AML-193 (cell line): ENCODE results near the gene CDCP1.
"Not testable (repeated sequence)": the region's sequence is repeated elsewhere in the genome, so short reads cannot be mapped to it uniquely, and the experiment has no call there.

Experiments used
- DNase-seq, 2 experiments: peaks; one replicate each; lab custom pipeline; 2025; lab: John Stamatoyannopoulos, UW

Gene CDCP1

GRCh38 chr3:45055411-45056143 is 90.6 kb downstream of the CDCP1 start:
- peak; percentile 39 to 53 for DNase-seq

- peak; percentile 65 to 76 for DNase-seq
These were observed 91.2 kb downstream of the CDCP1 start for GRCh38 chr3:45055032-45055410.

- peak; percentile 72 to 73 for DNase-seq
These were observed 91.9 kb downstream of the CDCP1 start for GRCh38 chr3:45054196-45054857.

- DNase-seq = not testable (repeated sequence)
These were observed 92.4 kb downstream of the CDCP1 start for GRCh38 chr3:45053805-45054195.

- DNase-seq = no peak
These were observed 94.5 kb downstream of the CDCP1 start for GRCh38 chr3:45051685-45052084.

- no peak for DNase-seq
These were observed 96.4 kb downstream of the CDCP1 start for GRCh38 chr3:45049807-45050206.

- DNase-seq = no peak
These were observed 97.9 kb downstream of the CDCP1 start for GRCh38 chr3:45048244-45048643.

- peak; percentile 35 to 48 for DNase-seq
These were observed 102.4 kb downstream of the CDCP1 start for GRCh38 chr3:45043728-45044299.

- no peak for DNase-seq
These were observed 104.0 kb downstream of the CDCP1 start for GRCh38 chr3:45042162-45042561.

- peak in 1 of 2 experiments; percentile 55 for DNase-seq
These were observed 104.5 kb downstream of the CDCP1 start for GRCh38 chr3:45041666-45042065.

- DNase-seq = peak; percentile 97 to 98
These were observed 108.3 kb downstream of the CDCP1 start for GRCh38 chr3:45037720-45038455.

GRCh38 chr3:45035441-45036301 is 110.5 kb downstream of the CDCP1 start:
- DNase-seq = no peak

GRCh38 chr3:45034612-45035252 is 111.4 kb downstream of the CDCP1 start:
- peak; percentile 96 for DNase-seq

- no peak for DNase-seq
These were observed 112.4 kb downstream of the CDCP1 start for GRCh38 chr3:45033791-45034190.
